Naive thymus-derived CD4-positive, alpha-beta T cell (primary cell): ENCODE results near the gene PPM1K. TPM values are rescaled to one million over a fixed set of nuclear protein-coding genes. Genes with fewer than 3 reads are reported as not detected.

Experiments
- ATAC-seq: fragments of 150-1000 bp; cut with Tn5 transposase; 2 replicates; pipeline ENCODE4 v1.10.0; 2021; ENCODE audit warnings: mild to moderate bottlenecking, moderate library complexity
- CTCF ChIA-PET: fragments of 350-600 bp; sonication (Branson Sonifier 250); formaldehyde crosslinking; loops from one replicate; lab custom pipeline; 2021; ENCODE audit warnings: antibody characterized with exemption; lab: Charles Lee
- POLR2A ChIA-PET: fragments of 350-600 bp; sonication (Branson Sonifier 250); formaldehyde crosslinking; loops from one replicate; lab custom pipeline; 2021; ENCODE audit warnings: antibody characterized with exemption, inconsistent platforms; lab: Charles Lee
- DNase-seq, 9 donors: peaks; one replicate each; pipeline versions ENCODE4 v3.0.0 to v3.0.0-alpha.2; 2020 to 2022; ENCODE audit warnings: mixed read lengths in 1 of 9
- H3K27ac ChIP-seq: one replicate; pipeline ENCODE4 v1.7.0; 2013; ENCODE audit warnings: mild to moderate bottlenecking, low read depth, low read length, moderate library complexity
- H3K27me3 ChIP-seq, 2 donors: one replicate each; pipeline ENCODE4 v1.7.0; 2013; ENCODE audit warnings: low read length in 2 of 2, mild to moderate bottlenecking in 2 of 2, moderate library complexity in 2 of 2; ENCODE audit not compliant: control insufficient read depth in 2 of 2, insufficient read depth in 2 of 2
- H3K36me3 ChIP-seq, 3 experiments: 1 replicate in 2 of 3; 2 replicates in 1 of 3; pipeline ENCODE4 v1.7.0; 2013; ENCODE audit warnings: low read length in 3 of 3, mild to moderate bottlenecking in 3 of 3, moderate library complexity in 1 of 3; ENCODE audit not compliant: insufficient read depth in 3 of 3, control insufficient read depth in 2 of 3
- H3K4me1 ChIP-seq, 2 donors: one replicate each; pipeline ENCODE4 v1.7.0; 2013; ENCODE audit warnings: low read length in 2 of 2, mild to moderate bottlenecking in 2 of 2, moderate library complexity in 1 of 2; ENCODE audit not compliant: control insufficient read depth in 2 of 2, insufficient read depth in 2 of 2
- H3K4me3 ChIP-seq: 2 replicates; pipeline ENCODE4 v1.7.0; 2013; ENCODE audit warnings: mild to moderate bottlenecking, low read length
- H3K9me3 ChIP-seq, 3 experiments: 1 replicate in 2 of 3; 2 replicates in 1 of 3; pipeline ENCODE4 v1.7.0; 2013; ENCODE audit warnings: low read length in 3 of 3; ENCODE audit not compliant: control insufficient read depth in 2 of 3
- H3K27ac Mint-ChIP-seq, 9 donors: one replicate each; pipeline ENCODE4 v1.8.0; 2020 to 2022; ENCODE audit warnings: mixed read lengths in 9 of 9, mild to moderate bottlenecking in 8 of 9, moderate library complexity in 5 of 9, inconsistent platforms in 2 of 9
- H3K27me3 Mint-ChIP-seq, 5 donors: one replicate each; pipeline ENCODE4 v1.8.0; 2021 to 2022; ENCODE audit warnings: mixed read lengths in 5 of 5, mild to moderate bottlenecking in 1 of 5
- H3K36me3 Mint-ChIP-seq, 5 donors: one replicate each; pipeline ENCODE4 v1.8.0; 2020 to 2022; ENCODE audit warnings: mixed read lengths in 5 of 5, mild to moderate bottlenecking in 3 of 5, inconsistent platforms in 1 of 5
- H3K4me1 Mint-ChIP-seq, 7 donors: one replicate each; pipeline ENCODE4 v1.8.0; 2020 to 2022; ENCODE audit warnings: mixed read lengths in 7 of 7, mild to moderate bottlenecking in 3 of 7, inconsistent platforms in 1 of 7
- H3K4me3 Mint-ChIP-seq, 10 donors: one replicate each; pipeline ENCODE4 v1.8.0; 2020 to 2022; ENCODE audit warnings: mild to moderate bottlenecking in 10 of 10, mixed read lengths in 10 of 10, moderate library complexity in 6 of 10, inconsistent platforms in 2 of 10
- H3K9me3 Mint-ChIP-seq, 11 donors: one replicate each; pipeline ENCODE4 v1.8.0; 2020 to 2022; ENCODE audit warnings: mixed read lengths in 11 of 11, mild to moderate bottlenecking in 4 of 11, inconsistent platforms in 1 of 11, moderate library complexity in 1 of 11
- intact Hi-C, 2 donors: fragments of 100-400 bp; cut with micrococcal nuclease; formaldehyde crosslinking; loops; one replicate each; pipeline ENCODE4 v1.15.1; 2023
- polyA plus RNA-seq, 2 donors: library from polyadenylated mRNA; unstranded; fragments of 300-500 nt; fragmentation: Illumina TruSeq; gene quantifications; one replicate each; pipeline ENCODE4 v1.2.3, GENCODE V29; 2021
- total RNA-seq, 6 experiments: library from RNA in 5 of 6; stranded (reverse) in 5 of 6; gene quantifications; 1 replicate in 5 of 6; 2 replicates in 1 of 6; pipeline ENCODE4 v1.2.3 and lab custom pipeline; 2021 to 2026

PPM1K gene
- total RNA-seq (10 to 100 TPM; 72.1 to 92.7 (median 91.9) TPM), polyA plus RNA-seq (10 to 100 TPM; 64.3 to 91.0 TPM), total RNA-seq (lab: John Stamatoyannopoulos, UW) (117 reads per million, percentile 87 among the genes with 10 or more reads in this experiment)

DNA sequence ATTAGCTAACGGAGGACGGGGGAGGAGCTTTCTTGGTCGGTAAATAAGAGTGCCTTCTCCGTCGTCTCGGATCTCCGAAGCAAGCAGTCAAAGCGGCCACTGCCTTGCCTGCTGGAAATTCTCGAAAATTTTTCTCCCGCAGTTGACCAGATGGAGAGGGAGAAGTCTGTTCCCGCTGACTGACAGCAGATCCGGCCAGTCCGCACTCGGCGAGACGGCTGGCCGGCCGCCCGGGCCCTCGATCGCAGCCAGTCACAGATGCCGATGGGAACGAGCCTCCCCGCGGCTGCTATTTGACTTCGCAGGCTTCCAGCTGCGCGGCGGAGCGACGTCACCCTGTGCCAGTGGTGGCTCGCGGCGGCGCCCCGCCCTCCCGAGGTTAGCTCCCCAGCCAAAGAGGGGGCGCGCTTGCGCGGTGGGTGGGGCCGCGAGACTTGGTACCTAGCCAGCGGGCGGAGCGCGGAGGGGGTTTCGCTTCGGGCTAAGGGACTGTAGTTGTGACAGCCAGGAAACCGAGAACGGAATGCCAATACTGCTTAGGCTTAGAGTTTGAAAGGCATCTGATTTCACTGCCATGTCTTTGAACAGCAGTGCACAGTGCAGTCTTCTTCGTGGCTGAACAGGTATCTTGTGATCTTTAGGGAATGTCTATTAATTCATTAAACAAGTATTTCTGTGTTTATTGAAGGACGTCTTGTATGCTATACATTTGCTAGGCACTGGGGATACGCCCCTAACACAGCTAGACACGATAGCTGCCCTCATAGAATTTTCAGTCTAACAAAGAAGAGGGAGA lies at the start of gene PPM1K:
Gene PPM1K (minus strand): TSS at position 123 of the 796 bp plus-strand sequence. CDS start 5,978 bp downstream, outside the sequence.
- ChIA-PET CTCF (interaction anchor here (0.9 to 2.4 kb wide), 6 partner anchors 12 to 171 kb away, joined by 3 to 9 read pairs (median 4); partner anchors contain the start of gene HERC6), POLR2A (interaction anchor here (0.5 to 4.5 kb wide), 32 partner anchors 9 to 1279 kb away, joined by 3 to 54 read pairs (median 5); partner anchors contain the start of genes HERC3, HERC5, HERC6 and HSD17B11)
- H3K9me3 ChIP-seq: no peaks in the 10 kb centered on the region
- intact Hi-C loops: loop anchor here (1.0 to 10.0 kb wide), 24 partner anchors 36 to 1350 kb away; partner anchors contain the start of genes AFF1 (in 2 of the 2), HERC5 (in 2 of the 2), NUDT9 (in 2 of the 2) and TIGD2 (in 2 of the 2)
- H3K4me3 Mint-ChIP-seq: peak within 1 kb of the TSS; percentile 90 to 99 (median 97)
- H3K9me3 Mint-ChIP-seq: no peaks in the 10 kb centered on the region
- H3K4me1 ChIP-seq: peaks cover 21 to 30% of the 10 kb centered on the region in 2 donors
- H3K27ac ChIP-seq: peak within 1 kb of the TSS; percentile 96
- H3K27me3 Mint-ChIP-seq: no peaks in the 10 kb centered on the region
- DNase-seq (peak; percentile 98 to 100 (median 99)), ATAC-seq (peak; percentile 92)
- H3K36me3 Mint-ChIP-seq: peaks cover 0 to 22% (median 0%) of the 10 kb centered on the region in 5 donors
- peak within 1 kb of the TSS; percentile 92 to 100 (median 99) for H3K27ac Mint-ChIP-seq
- H3K4me3 ChIP-seq: peak within 1 kb of the TSS; percentile 87
- no peaks in the 10 kb centered on the region for H3K36me3 ChIP-seq
- H3K27me3 ChIP-seq: no peaks in the 10 kb centered on the region
- H3K4me1 Mint-ChIP-seq: peaks cover 32 to 52% (median 47%) of the 10 kb centered on the region in 7 donors

DNA sequence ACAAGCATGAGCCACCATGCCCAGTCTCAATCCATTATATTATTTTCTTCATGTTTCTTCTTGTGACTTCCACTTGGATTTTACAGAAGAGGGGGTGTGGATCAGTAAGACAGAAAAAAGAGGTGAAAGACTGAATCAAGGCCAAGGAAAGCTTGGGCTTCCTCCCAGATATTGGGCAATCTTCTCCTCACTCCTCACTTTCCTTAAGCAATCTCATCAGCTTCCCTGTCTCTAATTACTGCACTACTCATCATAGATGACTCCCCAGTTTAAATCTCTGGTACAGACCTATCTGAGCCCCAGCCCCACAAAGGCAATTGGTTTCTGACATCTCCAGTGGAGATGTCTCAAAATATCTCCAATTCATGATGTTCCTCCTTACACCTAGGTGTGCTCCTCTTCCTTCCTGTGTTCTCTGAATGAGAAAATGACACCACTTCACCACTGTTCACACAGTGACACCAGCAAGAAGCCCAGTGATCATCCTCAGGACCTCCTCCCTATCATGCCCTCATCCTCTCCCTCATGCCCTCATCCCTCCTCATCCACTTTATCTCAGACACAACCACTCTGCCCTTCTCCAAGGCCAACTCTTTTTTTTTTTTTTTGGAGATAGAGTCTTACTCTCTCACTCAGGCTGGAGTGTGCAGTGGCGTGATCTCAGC lies 49.5 kb upstream of the PPM1K start:
- peaks cover 0 to 17% (median 6%) of the 10 kb centered on the region in 7 donors for H3K4me1 Mint-ChIP-seq
- Histone ChIP-seq H3K27ac (no peak overlapping the region), H3K36me3 (no peaks in the 10 kb centered on the region), H3K9me3 (no peaks in the 10 kb centered on the region), H3K4me1 (no peaks in the 10 kb centered on the region), H3K4me3 (no peak overlapping the region), H3K27me3 (no peaks in the 10 kb centered on the region)
- DNase-seq (no peak), ATAC-seq (no peak)
- H3K27ac Mint-ChIP-seq: peak overlapping the region in 2 of 9 donors; percentile 21 to 51
- ChIA-PET POLR2A (no interaction called here), CTCF (no interaction called here)
- intact Hi-C loops: no loop called here
- H3K27me3 Mint-ChIP-seq: peaks cover 0 to 5% (median 3%) of the 10 kb centered on the region in 5 donors
- peak overlapping the region in 1 of 10 donors; percentile 18 for H3K4me3 Mint-ChIP-seq
- peaks cover 0 to 13% (median 4%) of the 10 kb centered on the region in 5 donors for H3K36me3 Mint-ChIP-seq
- H3K9me3 Mint-ChIP-seq: peaks cover 0 to 6% (median 0%) of the 10 kb centered on the region in 11 donors

DNA sequence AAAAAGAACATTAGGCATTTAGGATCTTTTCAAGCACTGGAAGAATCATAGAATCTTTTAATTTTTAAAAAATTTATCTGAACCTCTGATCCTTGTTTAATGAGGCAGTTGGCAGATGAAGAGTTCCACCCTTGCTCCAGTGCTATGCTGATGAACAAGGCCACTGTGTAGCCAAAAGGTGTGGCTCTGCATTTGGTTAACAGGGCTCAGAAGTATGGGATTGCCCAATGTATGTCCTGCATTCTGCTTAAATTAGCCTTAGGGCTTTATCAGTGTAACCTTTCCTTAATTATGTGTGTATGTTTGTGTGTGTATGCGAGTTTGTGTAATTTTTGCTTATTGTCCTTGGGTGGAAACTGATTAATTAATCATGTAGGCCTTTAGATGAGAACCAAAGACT lies 43.3 kb upstream of the PPM1K start:
- intact Hi-C loops: no loop called here
- Mint-ChIP-seq H3K27me3 (peaks cover 0 to 8% (median 0%) of the 10 kb centered on the region in 5 donors), H3K4me1 (peaks cover 0 to 5% (median 0%) of the 10 kb centered on the region in 7 donors), H3K4me3 (no peak overlapping the region), H3K27ac (no peak overlapping the region), H3K36me3 (peaks cover 0 to 6% (median 0%) of the 10 kb centered on the region in 5 donors), H3K9me3 (peaks cover 0 to 2% (median 0%) of the 10 kb centered on the region in 11 donors)
- no peak for DNase-seq
- Histone ChIP-seq H3K4me3 (no peak overlapping the region), H3K9me3 (no peaks in the 10 kb centered on the region), H3K27me3 (no peaks in the 10 kb centered on the region), H3K27ac (no peak overlapping the region), H3K36me3 (no peaks in the 10 kb centered on the region), H3K4me1 (no peaks in the 10 kb centered on the region)
- no peak for ATAC-seq
- CTCF ChIA-PET: no interaction called here
- POLR2A ChIA-PET: no interaction called here

DNA sequence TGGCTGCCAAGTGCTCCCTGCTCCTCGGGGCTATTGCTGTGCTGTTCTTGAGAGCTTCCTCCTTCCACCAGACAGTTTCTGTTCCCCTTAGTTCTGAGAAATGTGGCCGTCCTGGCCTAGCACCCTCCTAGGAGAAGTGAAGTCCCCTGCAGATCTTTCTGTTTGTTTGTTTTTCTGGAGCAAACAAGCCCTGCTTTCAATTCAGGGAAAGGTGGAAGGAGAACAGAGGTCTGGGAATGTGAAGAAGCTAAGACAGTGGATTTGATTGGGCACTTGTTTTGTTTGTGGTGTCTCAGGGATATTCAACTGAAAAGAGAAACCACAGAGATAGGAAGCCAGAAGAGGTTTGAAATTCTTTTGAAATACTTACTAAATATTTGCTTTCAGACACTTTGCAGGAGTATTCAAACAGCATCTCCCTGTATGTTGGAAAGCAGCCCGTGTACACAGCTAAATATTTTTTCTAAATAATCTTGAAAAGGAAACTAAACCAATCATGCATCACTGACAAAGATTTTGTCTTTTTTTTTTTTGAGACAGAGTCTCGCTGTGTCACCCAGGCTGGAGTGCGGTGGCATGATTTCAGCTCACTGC lies 36.5 kb upstream of the PPM1K start:
- peak overlapping the region; percentile 88 to 98 (median 93) for H3K27ac Mint-ChIP-seq
- peak overlapping the region; percentile 69 to 90 (median 82) for H3K4me3 Mint-ChIP-seq
- H3K9me3 ChIP-seq: no peaks in the 10 kb centered on the region
- H3K36me3 ChIP-seq: no peaks in the 10 kb centered on the region
- ATAC-seq (peak; percentile 91), DNase-seq (peak in 7 of 9 donors; percentile 9 to 39 (median 25))
- intact Hi-C loops: loop anchor here (1.0 to 5.0 kb wide), 5 partner anchors 20 to 136 kb away; partner anchors contain the start of genes PPM1K (in 2 of the 2), HERC5 (in 1 of the 2) and HERC6 (in 1 of the 2)
- ChIA-PET POLR2A (interaction anchor here (0.6 to 3.9 kb wide), 8 partner anchors 10 to 136 kb away, joined by 3 to 49 read pairs (median 3); partner anchors contain the start of genes HERC5 and PPM1K), CTCF (interaction anchor here (1.1 to 1.2 kb wide), 2 partner anchors 36 to 48 kb away, joined by 3 read pairs; partner anchors contain the start of gene PPM1K)
- no peaks in the 10 kb centered on the region for H3K27me3 Mint-ChIP-seq
- H3K27me3 ChIP-seq: no peaks in the 10 kb centered on the region
- peaks cover 0 to 7% (median 0%) of the 10 kb centered on the region in 5 donors for H3K36me3 Mint-ChIP-seq
- H3K4me1 Mint-ChIP-seq: peaks cover 14 to 30% (median 23%) of the 10 kb centered on the region in 7 donors
- H3K27ac ChIP-seq: peak overlapping the region; percentile 63
- peak overlapping the region; percentile 18 for H3K4me3 ChIP-seq
- no peaks in the 10 kb centered on the region for H3K9me3 Mint-ChIP-seq
- peaks cover 7 to 13% of the 10 kb centered on the region in 2 donors for H3K4me1 ChIP-seq

DNA sequence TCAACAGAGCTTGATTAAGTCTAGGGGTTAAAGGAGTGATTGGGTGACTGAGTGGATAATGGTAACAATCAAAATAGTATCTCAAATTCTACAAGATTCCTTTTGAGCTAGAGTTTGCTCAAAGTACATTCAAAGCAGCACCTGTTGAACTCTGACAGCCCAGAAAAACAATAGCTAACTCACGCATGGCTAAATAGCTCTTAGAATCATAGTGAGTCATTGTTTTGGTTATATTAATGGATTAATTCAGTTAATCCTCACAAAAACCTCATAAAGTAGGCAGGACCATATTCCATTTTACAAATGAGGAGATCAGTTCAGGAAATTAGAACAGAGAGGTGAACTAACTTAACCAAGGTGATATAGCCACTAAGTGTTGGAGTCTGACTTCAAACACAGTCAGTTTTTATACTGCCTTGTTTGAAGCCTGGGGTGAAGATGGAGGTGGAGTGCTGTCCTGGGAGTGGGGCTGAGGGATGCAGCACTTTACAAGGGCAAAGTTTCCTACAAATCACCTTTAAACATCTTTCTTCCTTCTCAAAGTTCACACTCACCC lies 35.9 kb upstream of the PPM1K start:
- H3K9me3 ChIP-seq: no peaks in the 10 kb centered on the region
- ChIA-PET POLR2A (interaction anchor here (0.6 to 3.9 kb wide), 7 partner anchors 9 to 137 kb away, joined by 3 to 49 read pairs (median 3); partner anchors contain the start of genes HERC5 and PPM1K), CTCF (interaction anchor here (0.6 to 1.2 kb wide), 4 partner anchors 33 to 48 kb away, joined by 3 to 4 read pairs (median 3); partner anchors contain the start of gene PPM1K)
- no peaks in the 10 kb centered on the region for H3K9me3 Mint-ChIP-seq
- ATAC-seq: peak; percentile 56
- H3K36me3 ChIP-seq: no peaks in the 10 kb centered on the region
- no peaks in the 10 kb centered on the region for H3K27me3 ChIP-seq
- peaks cover 7 to 13% of the 10 kb centered on the region in 2 donors for H3K4me1 ChIP-seq
- intact Hi-C loops: loop anchor here (1.0 to 5.0 kb wide), 5 partner anchors 20 to 136 kb away; partner anchors contain the start of genes HERC5 (in 1 of the 2), HERC6 (in 1 of the 2) and PPM1K (in 1 of the 2)
- peak overlapping the region; percentile 63 for H3K27ac ChIP-seq
- H3K4me3 ChIP-seq: peak overlapping the region; percentile 18
- H3K4me3 Mint-ChIP-seq: peak overlapping the region; percentile 69 to 90 (median 82)
- DNase-seq: peak in 2 of 9 donors; percentile 3 to 38
- no peaks in the 10 kb centered on the region for H3K27me3 Mint-ChIP-seq
- peaks cover 14 to 30% (median 23%) of the 10 kb centered on the region in 7 donors for H3K4me1 Mint-ChIP-seq
- peak overlapping the region; percentile 88 to 98 (median 93) for H3K27ac Mint-ChIP-seq
- H3K36me3 Mint-ChIP-seq: peaks cover 0 to 7% (median 0%) of the 10 kb centered on the region in 5 donors
